H1 (cell line): ENCODE measurements around the gene ZNF182. TPM values are rescaled to one million over a fixed set of nuclear protein-coding genes. Genes with fewer than 3 reads are reported as not detected.

Experiments used
- CTCF ChIA-PET: fragments of 300-600 bp; sonication (Branson Sonifier 250); formaldehyde crosslinking; loops from one replicate; lab custom pipeline; 2021; ENCODE audit not compliant: partially characterized antibody; lab: Charles Lee
- POLR2A ChIA-PET: fragments of 300-600 bp; sonication (Branson Sonifier 250); formaldehyde crosslinking; loops from one replicate; lab custom pipeline; 2021; ENCODE audit warnings: inconsistent platforms; ENCODE audit not compliant: partially characterized antibody; lab: Charles Lee
- DNase-seq, 2 experiments: peaks; one replicate each; pipeline versions ENCODE4 v3.0.0 to v3.0.0-alpha.2; 2010 to 2022; ENCODE audit warnings: low spot score in 2 of 2, low read depth in 1 of 2, mixed read lengths in 1 of 2
- FAIRE-seq: peaks from 2 replicates; lab custom pipeline; 2011; peaks lifted over from hg19 to GRCh38; lab: Jason Lieb, UNC
- H2AFZ ChIP-seq: 2 replicates; pipeline ENCODE4 v1.8.1; 2012; ENCODE audit warnings: low read length, inconsistent platforms
- H2AK5ac ChIP-seq: 2 replicates; pipeline ENCODE4 v1.6.1; 2013; ENCODE audit warnings: low read depth, low read length
- H2BK120ac ChIP-seq: replicated peaks from 2 replicates; pipeline ENCODE3; 2013; ENCODE audit warnings: low read depth, low read length, inconsistent platforms
- H2BK12ac ChIP-seq: 2 replicates; pipeline ENCODE4 v1.6.1; 2013; ENCODE audit warnings: low read depth, low read length
- H2BK15ac ChIP-seq: 2 replicates; pipeline ENCODE4 v1.6.1; 2013; ENCODE audit warnings: low read length
- H2BK20ac ChIP-seq: 2 replicates; pipeline ENCODE4 v1.6.1; 2013; ENCODE audit warnings: low read length
- H2BK5ac ChIP-seq: 2 replicates; pipeline ENCODE4 v1.6.1; 2013; ENCODE audit warnings: low read depth, low read length
- H3K14ac ChIP-seq: 2 replicates; pipeline ENCODE4 v1.6.1; 2013; ENCODE audit warnings: inconsistent platforms; ENCODE audit not compliant: insufficient read length
- H3K18ac ChIP-seq: 2 replicates; pipeline ENCODE4 v1.6.1; 2013; ENCODE audit warnings: low read length; ENCODE audit errors: extremely low read depth
- H3K23ac ChIP-seq: 2 replicates; pipeline ENCODE4 v1.6.1; 2013; ENCODE audit warnings: inconsistent platforms; ENCODE audit not compliant: insufficient read length
- H3K23me2 ChIP-seq: 2 replicates; pipeline ENCODE4 v1.6.1; 2013; ENCODE audit warnings: low read depth, low read length
- H3K27ac ChIP-seq: 2 replicates; pipeline ENCODE4 v1.6.1; 2011; ENCODE audit warnings: low read depth, low read length, inconsistent platforms
- H3K27me3 ChIP-seq, 4 experiments: replicated peaks in 1 of 4; 1 replicate in 1 of 4; 2 replicates in 3 of 4; pipeline versions ENCODE4 v1.6.1 to v1.8.1; 2011 to 2013; ENCODE audit warnings: low read length in 3 of 4, mild to moderate bottlenecking in 3 of 4, inconsistent platforms in 2 of 4, mixed read lengths in 2 of 4, moderate library complexity in 1 of 4; ENCODE audit not compliant: control insufficient read depth in 3 of 4, insufficient read depth in 3 of 4; ENCODE audit errors: extremely low read depth in 1 of 4
- H3K36me3 ChIP-seq, 4 experiments: 2 replicates each; pipeline versions ENCODE4 v1.6.1 to v1.8.1; 2011 to 2013; ENCODE audit warnings: mild to moderate bottlenecking in 4 of 4, low read length in 3 of 4, moderate library complexity in 2 of 4, control low read depth in 1 of 4, inconsistent platforms in 1 of 4; ENCODE audit not compliant: insufficient read depth in 4 of 4, control insufficient read depth in 2 of 4
- H3K4ac ChIP-seq: replicated peaks from 2 replicates; pipeline ENCODE3; 2013; ENCODE audit warnings: low read length, low read depth, mixed read lengths, inconsistent platforms; ENCODE audit not compliant: insufficient read length
- H3K4me1 ChIP-seq, 4 experiments: replicated peaks in 1 of 4; 1 replicate in 1 of 4; 2 replicates in 3 of 4; pipeline versions ENCODE4 v1.6.1 to v1.8.1; 2011 to 2013; ENCODE audit warnings: low read length in 3 of 4, inconsistent platforms in 2 of 4, mixed read lengths in 1 of 4; ENCODE audit not compliant: insufficient read depth in 4 of 4, control insufficient read depth in 3 of 4
- H3K4me2 ChIP-seq, 2 experiments: 2 replicates each; pipeline versions ENCODE4 v1.6.1 to v1.8.1; 2011 to 2013; ENCODE audit warnings: low read depth in 2 of 2, low read length in 2 of 2, control low read depth in 1 of 2, inconsistent platforms in 1 of 2, mild to moderate bottlenecking in 1 of 2; ENCODE audit not compliant: insufficient read depth in 1 of 2
- H3K4me3 ChIP-seq, 4 experiments: fragments of 200-600, 300-600 bp in 1 of 4; sonication (generic), shearing (Covaris generic), sonication (Bioruptor Twin) in 1 of 4; 2 replicates each; pipeline versions ENCODE4 v1.5.1 to v1.8.1; 2011 to 2016; ENCODE audit warnings: low read length in 4 of 4, low read depth in 3 of 4, control low read depth in 2 of 4, inconsistent platforms in 2 of 4, mild to moderate bottlenecking in 2 of 4, mixed read lengths in 1 of 4, moderate library complexity in 1 of 4; ENCODE audit not compliant: insufficient read depth in 2 of 4; ENCODE audit errors: extremely low read depth in 1 of 4
- H3K56ac ChIP-seq: replicated peaks from 2 replicates; pipeline ENCODE3; 2013; ENCODE audit warnings: low read depth, mild to moderate bottlenecking, mixed read lengths, low read length, inconsistent platforms; ENCODE audit not compliant: insufficient read length
- H3K79me1 ChIP-seq: 2 replicates; pipeline ENCODE4 v1.6.1; 2013; ENCODE audit warnings: low read depth, low read length, control low read depth
- H3K79me2 ChIP-seq, 2 experiments: 2 replicates each; pipeline versions ENCODE4 v1.6.1 to v1.8.1; 2012 to 2013; ENCODE audit warnings: low read length in 2 of 2, mild to moderate bottlenecking in 2 of 2, inconsistent platforms in 1 of 2; ENCODE audit not compliant: insufficient read depth in 2 of 2, control insufficient read depth in 1 of 2
- H3K9ac ChIP-seq, 4 experiments: replicated peaks in 1 of 4; 1 replicate in 1 of 4; 2 replicates in 3 of 4; pipeline versions ENCODE4 v1.6.1 to v1.8.1; 2011 to 2013; ENCODE audit warnings: low read depth in 3 of 4, low read length in 3 of 4, control low read depth in 2 of 4, mild to moderate bottlenecking in 2 of 4, moderate library complexity in 2 of 4, inconsistent platforms in 1 of 4; ENCODE audit errors: extremely low read depth in 1 of 4
- H3K9me3 ChIP-seq, 2 experiments: 2 replicates each; pipeline versions ENCODE4 v1.6.1 to v1.8.1; 2012 to 2013; ENCODE audit warnings: mild to moderate bottlenecking in 2 of 2, moderate library complexity in 2 of 2, control low read depth in 1 of 2, inconsistent platforms in 1 of 2, low read depth in 1 of 2, low read length in 1 of 2, mixed read lengths in 1 of 2; ENCODE audit not compliant: insufficient read depth in 2 of 2
- H4K20me1 ChIP-seq, 2 experiments: replicated peaks in 1 of 2; 2 replicates each; pipeline versions ENCODE3 to v1.8.1; 2011 to 2013; ENCODE audit warnings: inconsistent platforms in 2 of 2, low read length in 2 of 2, mild to moderate bottlenecking in 1 of 2; ENCODE audit not compliant: insufficient read depth in 2 of 2, control insufficient read depth in 1 of 2
- H4K5ac ChIP-seq: 2 replicates; pipeline ENCODE4 v1.6.1; 2013; ENCODE audit warnings: low read length, low read depth, mixed read lengths, inconsistent platforms; ENCODE audit not compliant: insufficient read length
- H4K8ac ChIP-seq: 2 replicates; pipeline ENCODE4 v1.8.0; 2013; ENCODE audit warnings: mild to moderate bottlenecking, moderate library complexity, low read length, inconsistent platforms; ENCODE audit not compliant: insufficient read depth; ENCODE audit errors: extremely low read depth
- H4K91ac ChIP-seq: replicated peaks from 2 replicates; pipeline ENCODE3; 2013; ENCODE audit warnings: low read length, mixed read lengths, inconsistent platforms; ENCODE audit not compliant: insufficient read length
- BCL11A ChIP-seq, 2 experiments: IDR thresholded peaks; one replicate each; pipeline ENCODE4 v1.6.1; 2011; ENCODE audit warnings: low read depth in 2 of 2, low read length in 2 of 2, mild to moderate bottlenecking in 2 of 2
- CBX5 ChIP-seq: fragments of 300-800, 300-1000 bp; sonication (generic); IDR thresholded peaks from 2 replicates; pipeline ENCODE4 v1.7.1; 2016; ENCODE audit warnings: antibody characterized with exemption, low read length, low read depth
- FOSL1 ChIP-seq: IDR thresholded peaks from 2 replicates; pipeline ENCODE4 v1.6.1; 2011; ENCODE audit warnings: mild to moderate bottlenecking, low read depth, low read length, moderate library complexity; ENCODE audit not compliant: insufficient read depth
- PHF8 ChIP-seq: fragments of 200-600 bp; sonication (generic); conservative IDR thresholded peaks from 2 replicates; pipeline ENCODE4 v1.7.1; 2012; ENCODE audit warnings: low read depth, mild to moderate bottlenecking, inconsistent platforms, low read length, moderate library complexity
- RNF2 ChIP-seq: fragments of 200-900, 300-1000 bp; sonication (generic); IDR thresholded peaks from 2 replicates; pipeline ENCODE4 v1.7.1; 2016; ENCODE audit warnings: borderline replicate concordance, low read depth, mild to moderate bottlenecking, antibody characterized with exemption, low read length; ENCODE audit not compliant: poor library complexity, severe bottlenecking; ENCODE audit errors: missing control alignments
- TAF7 ChIP-seq: optimal IDR thresholded peaks from 2 replicates; pipeline ENCODE3; 2011; ENCODE audit warnings: low read depth, mild to moderate bottlenecking, inconsistent platforms, low read length, moderate library complexity, borderline replicate concordance
- WGBS, 2 experiments: shearing (Covaris generic) in 1 of 2; methylation state at CpG; one replicate each; pipeline versions ENCODE4 v1.1.6 to v1.1.7; 2013 to 2015; ENCODE audit warnings: low lambda C conversion rate in 2 of 2, mixed read lengths in 2 of 2, inconsistent platforms in 1 of 2, low coverage in 1 of 2, missing lambda C conversion rate in 1 of 2; ENCODE audit not compliant: insufficient replicate concordance in 2 of 2, insufficient coverage in 1 of 2, insufficient read length in 1 of 2; ENCODE audit errors: extremely low coverage in 1 of 2, missing lambda C conversion rate in 1 of 2; 5-methylcytosine and 5-hydroxymethylcytosine counted together
- polyA plus RNA-seq, 7 experiments: library from polyadenylated mRNA; depleted of rRNA in 3 of 7; stranded (reverse) in 5 of 7; unstranded in 2 of 7; fragments of >200 nt in 5 of 7; fragments of 200-250 nt in 2 of 7; gene quantifications; 1 replicate in 5 of 7; 2 replicates in 1 of 7; 4 replicates in 1 of 7; pipeline versions ENCODE4 v1.2.1 to v1.2.3, GENCODE V29; 2011 to 2013; ENCODE audit warnings: missing spikeins in 2 of 7, mixed read lengths in 2 of 7
- total RNA-seq: library from RNA; stranded (reverse); fragmentation: NEBNext Ultra II Directional; extraction: Animal tissue kit (Norgen Biotek cat#: 25700); gene quantifications from 2 replicates; pipeline ENCODE4 v1.2.1, GENCODE V29; 2021
- TF ChIP-seq, protein P1 (sequence below): IDR thresholded peaks from 2 replicates; pipeline ENCODE4 v1.6.1; 2012; ENCODE audit warnings: low read length, inconsistent platforms

The ZNF182 gene
- total and polyA plus RNA-seq, 2 of the 8 experiments (the other 6 are each of a cell fraction or from before 2014, with no cell fraction given), result 1.3 to 8.2 TPM

DNA sequence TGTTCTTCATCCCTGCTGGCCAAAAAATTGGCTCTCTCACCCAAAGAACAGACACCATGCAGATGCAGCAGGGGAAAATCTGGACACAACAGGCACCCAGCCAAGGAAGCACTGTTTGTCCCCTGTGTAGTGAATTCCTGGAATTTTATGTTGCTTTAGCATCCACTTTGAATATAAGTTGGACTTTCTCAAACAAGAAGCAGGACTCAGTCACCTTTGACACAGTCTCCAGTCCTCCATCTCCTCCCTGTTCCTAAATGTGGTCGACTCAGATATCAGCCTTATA lies 11.8 kb downstream of the ZNF182 start:
- TF ChIP-seq FOSL1 (no peak), RNF2 (no peak), TAF7 (no peak), PHF8 (no peak), BCL11A (IDR thresholded peaks at IDR 0.05; ENCODE audit: low read depth in 2 of 2, low read length in 2 of 2) (no peak), CBX5 (no peak)
- TF ChIP-seq, protein P1, sequence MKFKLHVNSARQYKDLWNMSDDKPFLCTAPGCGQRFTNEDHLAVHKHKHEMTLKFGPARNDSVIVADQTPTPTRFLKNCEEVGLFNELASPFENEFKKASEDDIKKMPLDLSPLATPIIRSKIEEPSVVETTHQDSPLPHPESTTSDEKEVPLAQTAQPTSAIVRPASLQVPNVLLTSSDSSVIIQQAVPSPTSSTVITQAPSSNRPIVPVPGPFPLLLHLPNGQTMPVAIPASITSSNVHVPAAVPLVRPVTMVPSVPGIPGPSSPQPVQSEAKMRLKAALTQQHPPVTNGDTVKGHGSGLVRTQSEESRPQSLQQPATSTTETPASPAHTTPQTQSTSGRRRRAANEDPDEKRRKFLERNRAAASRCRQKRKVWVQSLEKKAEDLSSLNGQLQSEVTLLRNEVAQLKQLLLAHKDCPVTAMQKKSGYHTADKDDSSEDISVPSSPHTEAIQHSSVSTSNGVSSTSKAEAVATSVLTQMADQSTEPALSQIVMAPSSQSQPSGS, result no peak
- H3K4me2 ChIP-seq, result no peak overlapping the region

More for the DNA sequence above, 11.8 kb downstream of the ZNF182 start:
- H2AFZ ChIP-seq, result no peak overlapping the region
- no peak overlapping the region for H4K91ac ChIP-seq
- H4K8ac ChIP-seq, result no peak overlapping the region
- DNase-seq, result no peak
- H2BK120ac ChIP-seq, result no peak overlapping the region
- no peaks in the 10 kb centered on the region for H3K23me2 ChIP-seq
- H3K79me1 ChIP-seq, result no peaks in the 10 kb centered on the region
- no peak overlapping the region for H4K5ac ChIP-seq
- no peak overlapping the region for H3K27ac ChIP-seq
- no peak overlapping the region for H3K14ac ChIP-seq
- H3K4me3 ChIP-seq, result no peak overlapping the region
- no peaks in the 10 kb centered on the region for H3K4me1 ChIP-seq
- H3K27me3 ChIP-seq, result no peaks in the 10 kb centered on the region
- peaks cover 0 to 7% of the 10 kb centered on the region in 2 experiments; a peak in 2 of 4 replicates for H3K79me2 ChIP-seq
- no peak for FAIRE-seq
- H3K18ac ChIP-seq, result no peak overlapping the region
- no peaks in the 10 kb centered on the region; a peak in 1 of 8 replicates for H3K36me3 ChIP-seq
- H2BK15ac ChIP-seq, result no peak overlapping the region
- H2BK12ac ChIP-seq, result no peak overlapping the region
- H2BK5ac ChIP-seq, result no peak overlapping the region
- ChIA-PET POLR2A (no interaction called here), CTCF (no interaction called here)
- 100% methylated on average over 1 of the region's 1 CpG; no CpG with 5 or more reads in 1 of the 2 experiments for WGBS, 2 experiments
- no peaks in the 10 kb centered on the region for H4K20me1 ChIP-seq
- no peaks in the 10 kb centered on the region for H3K9me3 ChIP-seq
- H2AK5ac ChIP-seq, result no peak overlapping the region
- H3K9ac ChIP-seq, result no peak overlapping the region
- H3K4ac ChIP-seq, result no peak overlapping the region
- no peak overlapping the region for H3K56ac ChIP-seq
- H3K23ac ChIP-seq, result no peak overlapping the region
- H2BK20ac ChIP-seq, result no peak overlapping the region
